Heart right ventricle (tissue), 16 donors: ENCODE results near the gene HOMEZ. TPM values are rescaled to one million over a fixed set of nuclear protein-coding genes. Genes with fewer than 3 reads are reported as not detected.
A peak's percentile ranks its signal among the peaks of the same experiment; 100 is the strongest.

Source experiments
- ATAC-seq, 8 donors: fragments of 200-7000 bp; cut with Tn5 transposase; one replicate each; pipeline ENCODE4 v1.9.1; 2020; ENCODE audit warnings: mild to moderate bottlenecking in 8 of 8, moderate library complexity in 8 of 8, moderate number of reproducible peaks in 1 of 8
- DNase-seq, 2 donors: peaks; one replicate each; pipeline ENCODE4 v3.0.0-alpha.2; 2020
- H3K27ac ChIP-seq, 10 donors: fragments of 200-600 bp; sonication (generic) in 2 of 10; one replicate each; pipeline versions ENCODE4 v1.5.0 to v1.8.0; 2020 to 2022; ENCODE audit warnings: mild to moderate bottlenecking in 3 of 10
- H3K27me3 ChIP-seq, 7 donors: fragments of 200-600 bp; one replicate each; pipeline ENCODE4 v1.8.0; 2021 to 2022; ENCODE audit warnings: mild to moderate bottlenecking in 2 of 7
- H3K36me3 ChIP-seq, 9 donors: fragments of 200-600 bp; sonication (generic) in 1 of 9; one replicate each; pipeline versions ENCODE4 v1.5.0 to v1.8.0; 2020 to 2022; ENCODE audit warnings: mild to moderate bottlenecking in 2 of 9
- H3K4me1 ChIP-seq, 9 donors: fragments of 200-600 bp; sonication (generic) in 1 of 9; one replicate each; pipeline versions ENCODE4 v1.5.0 to v1.8.0; 2020 to 2022; ENCODE audit warnings: mild to moderate bottlenecking in 4 of 9
- H3K4me3 ChIP-seq, 10 donors: fragments of 200-600 bp; sonication (generic) in 2 of 10; one replicate each; pipeline versions ENCODE4 v1.5.0 to v1.8.0; 2020 to 2022; ENCODE audit warnings: mild to moderate bottlenecking in 7 of 10, moderate library complexity in 2 of 10
- H3K9me3 ChIP-seq, 11 donors: fragments of 200-600 bp in 10 of 11; sonication (generic) in 2 of 11; one replicate each; pipeline versions ENCODE4 v1.5.0 to v1.8.0; 2013 to 2022; ENCODE audit warnings: mild to moderate bottlenecking in 2 of 11, control low read depth in 1 of 11, moderate library complexity in 1 of 11
- WGBS, 2 donors: extraction: QIAGEN DNeasy Blood & Tissue Kit; methylation state at CpG; one replicate each; pipeline ENCODE4 v1.1.7; 2013; ENCODE audit warnings: inconsistent platforms in 1 of 2; 5-methylcytosine and 5-hydroxymethylcytosine counted together
- intact Hi-C, 10 donors: fragments of 100-400 bp; cut with DNase I; formaldehyde crosslinking; loops; one replicate each; pipeline versions ENCODE4 v1.11.1 to v1.14.2; 2022
- polyA plus RNA-seq, 2 donors: library from polyadenylated mRNA; stranded (reverse); fragments of 200-250 nt; gene quantifications; one replicate each; pipeline ENCODE4 v1.2.3, GENCODE V29; 2013
- total RNA-seq, 10 donors: library from RNA; stranded (reverse); fragmentation: NEBNext Ultra II Directional in 3 of 10; extraction: Animal tissue kit (Norgen Biotek cat#: 25700) in 3 of 10; gene quantifications; one replicate each; pipeline versions ENCODE4 v1.2.1 to v1.2.4, GENCODE V29; 2021 to 2023
- TF ChIP-seq, protein P1 (sequence below), 9 donors: fragments of 200-600 bp; sonication (generic) in 2 of 9; IDR thresholded peaks; one replicate each; pipeline versions ENCODE4 v1.5.0 to v1.8.0; 2021 to 2022; ENCODE audit warnings: antibody characterized with exemption in 9 of 9, mild to moderate bottlenecking in 5 of 9, moderate library complexity in 1 of 9
- donor health status: Arrhythmogenic right ventricular cardiomyopathy.
- donor health status: ischemic (EF 13 %, LVEDD 7.1; RV severe dilation, severe dysfunction).
- donor health status: healthy with polysubstance abuse.
- donor health status: DM: no; HTN: yes; CAD: no.
- donor health status: DM: no; HTN: no; CAD: no.
- donor health status: ischemic (EF 25% LVEDD 6.9; RV normal size, moderate dysfunction).
- donor health status: ischemic (EF 25% LVEDD 5.7; RV mildly dilated, moderate dysfunction).
- donor health status: healthy.
- donor health status: DM: yes; HTN: yes; CAD: no.
- donor health status: Ischemic cardiomyopathy.
- donor health status: ischemic (EF 35%, LVEDD 5.7; RV mildly dilated, moderate dysfunction).
- donor health status: nonischemic (EF 11% LVEDD 7.7; RV severe dilation, severe dysfunction).
- donor health status: DM: yes; HTN: yes; CAD: no.
- donor health status: PGD.
- donor health status: ischemic (EF 29% LVEDD 5.4; RV normal size, mild dysfunction).
- donor health status: nonischemic (EF 23%, LVEDD 6.1; RV moderate dilation, normal function).

The HOMEZ gene
- total and polyA plus RNA-seq, 12 donors: 5.7 to 13.4 (median 9.1) TPM

- no peaks in the 10 kb centered on the region for H3K9me3 ChIP-seq
- DNase-seq (peak; percentile 92 to 94), ATAC-seq (peak; percentile 59 to 84 (median 78))
- peaks cover 13 to 41% (median 37%) of the 10 kb centered on the region in 9 donors for H3K4me1 ChIP-seq
- intact Hi-C loops: loop anchor here in 3 of 10 donors (2.0 to 10.0 kb wide), 4 partner anchors 14 to 838 kb away; partner anchors contain the start of genes PABPN1 (in 2 of the 3), EMC9 (in 1 of the 3), NGDN (in 1 of the 3) and PSME2 (in 1 of the 3)
- 0 to 1% methylated on average over 24 of the region's 24 CpGs for WGBS, 2 donors
- peak within 1 kb of the TSS; percentile 39 to 85 (median 72) for H3K4me3 ChIP-seq
- peaks cover 0 to 41% (median 8%) of the 10 kb centered on the region in 9 donors for H3K36me3 ChIP-seq
- no peaks in the 10 kb centered on the region for H3K27me3 ChIP-seq
- TF ChIP-seq, protein P1, sequence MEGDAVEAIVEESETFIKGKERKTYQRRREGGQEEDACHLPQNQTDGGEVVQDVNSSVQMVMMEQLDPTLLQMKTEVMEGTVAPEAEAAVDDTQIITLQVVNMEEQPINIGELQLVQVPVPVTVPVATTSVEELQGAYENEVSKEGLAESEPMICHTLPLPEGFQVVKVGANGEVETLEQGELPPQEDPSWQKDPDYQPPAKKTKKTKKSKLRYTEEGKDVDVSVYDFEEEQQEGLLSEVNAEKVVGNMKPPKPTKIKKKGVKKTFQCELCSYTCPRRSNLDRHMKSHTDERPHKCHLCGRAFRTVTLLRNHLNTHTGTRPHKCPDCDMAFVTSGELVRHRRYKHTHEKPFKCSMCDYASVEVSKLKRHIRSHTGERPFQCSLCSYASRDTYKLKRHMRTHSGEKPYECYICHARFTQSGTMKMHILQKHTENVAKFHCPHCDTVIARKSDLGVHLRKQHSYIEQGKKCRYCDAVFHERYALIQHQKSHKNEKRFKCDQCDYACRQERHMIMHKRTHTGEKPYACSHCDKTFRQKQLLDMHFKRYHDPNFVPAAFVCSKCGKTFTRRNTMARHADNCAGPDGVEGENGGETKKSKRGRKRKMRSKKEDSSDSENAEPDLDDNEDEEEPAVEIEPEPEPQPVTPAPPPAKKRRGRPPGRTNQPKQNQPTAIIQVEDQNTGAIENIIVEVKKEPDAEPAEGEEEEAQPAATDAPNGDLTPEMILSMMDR (IDR thresholded peaks at IDR 0.05): no peak
- H3K27ac ChIP-seq: peak within 1 kb of the TSS; percentile 48 to 93 (median 91)
Measured at GRCh38 chr14:23306412-23307145, 20.6 kb upstream of the HOMEZ start, which contains the start of gene BCL2L2. Gene BCL2L2, plus strand, starts transcription at chr14:23306833. Its CDS starts 935 bp downstream, at chr14:23307768.

DNA sequence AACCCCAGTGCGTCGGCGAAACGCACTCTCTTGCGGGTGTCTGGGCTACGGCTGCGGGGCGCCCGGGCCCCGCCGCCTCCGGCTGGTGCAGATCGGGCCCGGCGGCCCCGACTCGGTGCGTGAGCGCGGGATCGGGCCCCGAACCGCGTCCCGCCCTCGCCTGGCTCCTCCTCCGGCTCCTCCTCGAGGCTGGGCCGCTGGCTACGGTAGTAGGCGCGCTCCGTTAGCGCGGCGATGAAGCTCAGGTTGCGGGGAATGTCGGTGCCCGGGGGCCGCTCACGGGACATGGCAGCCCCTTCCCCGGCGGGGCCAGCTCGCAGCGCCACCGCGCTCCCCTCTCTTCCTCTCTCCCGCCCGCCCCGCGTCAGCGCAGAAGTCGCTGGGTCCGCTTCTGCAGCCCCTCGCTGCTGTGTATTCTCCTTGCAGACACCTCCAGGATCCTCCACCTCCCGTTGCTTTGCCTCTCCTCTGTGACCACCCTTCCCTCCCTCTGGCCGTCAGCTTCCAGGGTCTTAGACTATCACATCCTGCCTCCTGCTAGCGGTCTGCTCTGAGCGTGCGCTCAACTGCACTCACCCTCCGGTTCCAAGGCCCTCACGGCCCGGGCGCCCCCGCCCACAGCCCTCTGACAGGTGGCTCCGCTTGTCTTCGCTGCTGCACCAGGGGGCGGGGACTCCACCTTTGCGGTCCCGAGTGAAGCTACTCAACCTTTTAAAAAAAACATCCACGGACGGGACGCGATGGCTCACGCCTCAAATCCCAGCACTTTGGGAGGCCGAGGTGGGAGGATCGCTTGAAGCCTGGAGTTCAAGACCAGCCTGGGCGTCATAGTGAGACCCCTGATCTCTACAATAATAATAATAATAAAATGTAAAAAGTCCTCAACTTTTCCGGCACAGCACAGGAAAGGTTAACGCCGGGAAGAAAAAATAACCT, 16.6 kb upstream of the HOMEZ start, which contains the start of gene PPP1R3E:
PPP1R3E (minus strand) TSS at position 570 of the 936 bp plus-strand sequence; CDS start at position 287, 283 bp downstream.
- Histone ChIP-seq H3K4me1 (peaks cover 11 to 59% (median 46%) of the 10 kb centered on the region in 9 donors), H3K9me3 (no peaks in the 10 kb centered on the region), H3K36me3 (peaks cover 0 to 20% (median 0%) of the 10 kb centered on the region in 9 donors), H3K27me3 (no peaks in the 10 kb centered on the region), H3K27ac (peak within 1 kb of the TSS; percentile 81 to 100 (median 98)), H3K4me3 (peak within 1 kb of the TSS; percentile 66 to 94 (median 81))
- TF ChIP-seq, protein P1 (IDR thresholded peaks at IDR 0.05): no peak
- intact Hi-C loops: loop anchor here in 2 of 10 donors (10.0 kb wide), 2 partner anchors 178 to 842 kb away; partner anchors contain the start of genes EMC9 (in 1 of the 2), PSME2 (in 1 of the 2) and RNF31 (in 1 of the 2)
- 3% methylated on average over 78 to 81 of the region's 81 CpGs for WGBS, 2 donors
- ATAC-seq (peak; percentile 3 to 58 (median 32)), DNase-seq (peak; percentile 62 to 70)

DNA sequence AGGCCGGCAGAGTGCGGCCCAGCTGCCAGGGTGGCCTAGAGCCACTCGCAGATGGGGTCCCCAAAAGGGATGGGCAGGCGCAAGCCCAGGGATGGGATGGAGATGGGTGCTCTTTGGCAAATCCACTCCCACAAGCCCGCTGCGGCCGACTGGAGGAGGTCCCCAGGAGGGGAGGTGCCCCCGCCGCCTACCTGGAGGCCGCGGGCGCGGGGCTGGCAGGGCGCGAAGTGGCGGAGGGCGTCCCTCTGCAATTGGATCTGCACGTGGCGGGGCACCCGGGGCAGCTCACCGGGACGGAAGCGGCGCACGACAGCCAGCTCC, 16.0 kb upstream of the HOMEZ start:
- H3K36me3 ChIP-seq: peaks cover 0 to 26% (median 0%) of the 10 kb centered on the region in 9 donors
- DNase-seq (no peak), ATAC-seq (peak in 3 of 8 donors; percentile 0 to 3 (median 1))
- H3K9me3 ChIP-seq: no peaks in the 10 kb centered on the region
- H3K4me1 ChIP-seq: peaks cover 7 to 54% (median 41%) of the 10 kb centered on the region in 9 donors
- 0% methylated on average over 25 of the region's 25 CpGs for WGBS, 2 donors
- H3K27ac ChIP-seq: peak overlapping the region; percentile 81 to 100 (median 98)
- peak overlapping the region; percentile 66 to 94 (median 81) for H3K4me3 ChIP-seq
- intact Hi-C loops: loop anchor here in 6 of 10 donors (1.0 to 10.0 kb wide), 6 partner anchors 15 to 843 kb away; partner anchors contain the start of genes HOMEZ (in 5 of the 6), PABPN1 (in 2 of the 6), EMC9 (in 1 of the 6) and PSME2 (in 1 of the 6)
- H3K27me3 ChIP-seq: no peaks in the 10 kb centered on the region
- TF ChIP-seq, protein P1 (IDR thresholded peaks at IDR 0.05): no peak
